Measurements from ENCODE around the gene MITF. TPM values are rescaled to one million over a fixed set of nuclear protein-coding genes. Genes with fewer than 3 reads are reported as not detected.

The MITF gene
- polyA plus RNA-seq, 4 donors: 0.22 to 2.2 (median 1.6) TPM

GRCh38 chr3:69890691-69891090 is 151.4 kb downstream of the MITF start:
- Histone ChIP-seq H3K9me3 (ENCODE audit: control insufficient read depth in 2 of 2, insufficient read depth in 1 of 2, low read depth in 1 of 2, low read length in 1 of 2) (no peaks in the 10 kb centered on the region), H3K36me3 (ENCODE audit: control insufficient read depth in 3 of 3, insufficient read depth in 2 of 3, low read depth in 1 of 3, low read length in 3 of 3) (no peaks in the 10 kb centered on the region), H3K27me3 (ENCODE audit: control insufficient read depth in 3 of 3, insufficient read depth in 3 of 3, low read length in 3 of 3) (no peaks in the 10 kb centered on the region), H3K4me1 (ENCODE audit: control insufficient read depth in 3 of 3, insufficient read depth in 2 of 3, low read depth in 1 of 3, low read length in 2 of 3) (no peaks in the 10 kb centered on the region), H3K27ac (ENCODE audit: low read depth in 1 of 3, low read length in 2 of 3) (no peak overlapping the region), H3K4me3 (ENCODE audit: low read depth in 1 of 3, low read length in 3 of 3) (no peak overlapping the region)
- FAIRE-seq (peak; percentile 36), DNase-seq (no peak)
- WGBS, 3 donors: 82 to 86% (median 84%) methylated on average over 2 of the region's 2 CpGs

- H3K4me1 ChIP-seq (ENCODE audit: control insufficient read depth in 3 of 3, insufficient read depth in 2 of 3, low read depth in 1 of 3, low read length in 2 of 3): no peaks in the 10 kb centered on the region
- WGBS, 3 donors: 65 to 90% (median 79%) methylated on average over 4 of the region's 4 CpGs
- no peak for DNase-seq
- H3K36me3 ChIP-seq (ENCODE audit: control insufficient read depth in 3 of 3, insufficient read depth in 2 of 3, low read depth in 1 of 3, low read length in 3 of 3): no peaks in the 10 kb centered on the region
- no peak for FAIRE-seq
- no peaks in the 10 kb centered on the region for H3K9me3 ChIP-seq (ENCODE audit: control insufficient read depth in 2 of 2, insufficient read depth in 1 of 2, low read depth in 1 of 2, low read length in 1 of 2)
- no peak overlapping the region for H3K27ac ChIP-seq (ENCODE audit: low read depth in 1 of 3, low read length in 2 of 3)
- H3K27me3 ChIP-seq (ENCODE audit: control insufficient read depth in 3 of 3, insufficient read depth in 3 of 3, low read length in 3 of 3): no peaks in the 10 kb centered on the region
- H3K4me3 ChIP-seq (ENCODE audit: low read depth in 1 of 3, low read length in 3 of 3): no peak overlapping the region
These were observed 153.4 kb downstream of the MITF start for GRCh38 chr3:69892706-69893105.

GRCh38 chr3:69893274-69893673 is 154.0 kb downstream of the MITF start:
- no peaks in the 10 kb centered on the region for H3K9me3 ChIP-seq (ENCODE audit: control insufficient read depth in 2 of 2, insufficient read depth in 1 of 2, low read depth in 1 of 2, low read length in 1 of 2)
- H3K27ac ChIP-seq (ENCODE audit: low read depth in 1 of 3, low read length in 2 of 3): no peak overlapping the region
- H3K36me3 ChIP-seq (ENCODE audit: control insufficient read depth in 3 of 3, insufficient read depth in 2 of 3, low read depth in 1 of 3, low read length in 3 of 3): no peaks in the 10 kb centered on the region
- FAIRE-seq (no peak), DNase-seq (no peak)
- WGBS, 3 donors: 29 to 61% (median 47%) methylated on average over 4 of the region's 4 CpGs
- no peak overlapping the region for H3K4me3 ChIP-seq (ENCODE audit: low read depth in 1 of 3, low read length in 3 of 3)
- no peaks in the 10 kb centered on the region for H3K4me1 ChIP-seq (ENCODE audit: control insufficient read depth in 3 of 3, insufficient read depth in 2 of 3, low read depth in 1 of 3, low read length in 2 of 3)
- H3K27me3 ChIP-seq (ENCODE audit: control insufficient read depth in 3 of 3, insufficient read depth in 3 of 3, low read length in 3 of 3): no peaks in the 10 kb centered on the region

GRCh38 chr3:69896095-69896494 is 156.8 kb downstream of the MITF start:
- 61 to 71% (median 68%) methylated on average over 1 of the region's 1 CpG for WGBS, 3 donors
- Histone ChIP-seq H3K9me3 (ENCODE audit: control insufficient read depth in 2 of 2, insufficient read depth in 1 of 2, low read depth in 1 of 2, low read length in 1 of 2) (no peaks in the 10 kb centered on the region), H3K4me3 (ENCODE audit: low read depth in 1 of 3, low read length in 3 of 3) (no peak overlapping the region), H3K27ac (ENCODE audit: low read depth in 1 of 3, low read length in 2 of 3) (no peak overlapping the region), H3K36me3 (ENCODE audit: control insufficient read depth in 3 of 3, insufficient read depth in 2 of 3, low read depth in 1 of 3, low read length in 3 of 3) (no peaks in the 10 kb centered on the region), H3K27me3 (ENCODE audit: control insufficient read depth in 3 of 3, insufficient read depth in 3 of 3, low read length in 3 of 3) (no peaks in the 10 kb centered on the region), H3K4me1 (ENCODE audit: control insufficient read depth in 3 of 3, insufficient read depth in 2 of 3, low read depth in 1 of 3, low read length in 2 of 3) (no peaks in the 10 kb centered on the region)
- DNase-seq (no peak), FAIRE-seq (no peak)

GRCh38 chr3:69900331-69900730 is 161.1 kb downstream of the MITF start:
- H3K9me3 ChIP-seq (ENCODE audit: control insufficient read depth in 2 of 2, insufficient read depth in 1 of 2, low read depth in 1 of 2, low read length in 1 of 2): no peaks in the 10 kb centered on the region
- H3K36me3 ChIP-seq (ENCODE audit: control insufficient read depth in 3 of 3, insufficient read depth in 2 of 3, low read depth in 1 of 3, low read length in 3 of 3): no peaks in the 10 kb centered on the region
- H3K4me3 ChIP-seq (ENCODE audit: low read depth in 1 of 3, low read length in 3 of 3): no peak overlapping the region
- no peak for FAIRE-seq
- DNase-seq: no peak
- WGBS, 3 donors: 53 to 82% (median 65%) methylated on average over 1 of the region's 1 CpG
- H3K27ac ChIP-seq (ENCODE audit: low read depth in 1 of 3, low read length in 2 of 3): no peak overlapping the region
- H3K4me1 ChIP-seq (ENCODE audit: control insufficient read depth in 3 of 3, insufficient read depth in 2 of 3, low read depth in 1 of 3, low read length in 2 of 3): no peaks in the 10 kb centered on the region
- no peaks in the 10 kb centered on the region for H3K27me3 ChIP-seq (ENCODE audit: control insufficient read depth in 3 of 3, insufficient read depth in 3 of 3, low read length in 3 of 3)

- Histone ChIP-seq H3K36me3 (ENCODE audit: control insufficient read depth in 3 of 3, insufficient read depth in 2 of 3, low read depth in 1 of 3, low read length in 3 of 3) (no peaks in the 10 kb centered on the region), H3K9me3 (ENCODE audit: control insufficient read depth in 2 of 2, insufficient read depth in 1 of 2, low read depth in 1 of 2, low read length in 1 of 2) (no peaks in the 10 kb centered on the region), H3K27ac (ENCODE audit: low read depth in 1 of 3, low read length in 2 of 3) (no peak overlapping the region), H3K4me1 (ENCODE audit: control insufficient read depth in 3 of 3, insufficient read depth in 2 of 3, low read depth in 1 of 3, low read length in 2 of 3) (no peaks in the 10 kb centered on the region), H3K4me3 (ENCODE audit: low read depth in 1 of 3, low read length in 3 of 3) (no peak overlapping the region), H3K27me3 (ENCODE audit: control insufficient read depth in 3 of 3, insufficient read depth in 3 of 3, low read length in 3 of 3) (no peaks in the 10 kb centered on the region)
- no peak for FAIRE-seq
- 96 to 100% (median 99%) methylated on average over 1 of the region's 1 CpG for WGBS, 3 donors
- DNase-seq: no peak
These were observed 162.5 kb downstream of the MITF start for GRCh38 chr3:69901802-69902201.

GRCh38 chr3:69902386-69902785 is 163.1 kb downstream of the MITF start:
- WGBS, 3 donors: 82 to 90% (median 84%) methylated on average over 1 of the region's 1 CpG
- H3K4me3 ChIP-seq (ENCODE audit: low read depth in 1 of 3, low read length in 3 of 3): no peak overlapping the region
- no peaks in the 10 kb centered on the region for H3K27me3 ChIP-seq (ENCODE audit: control insufficient read depth in 3 of 3, insufficient read depth in 3 of 3, low read length in 3 of 3)
- H3K36me3 ChIP-seq (ENCODE audit: control insufficient read depth in 3 of 3, insufficient read depth in 2 of 3, low read depth in 1 of 3, low read length in 3 of 3): no peaks in the 10 kb centered on the region
- DNase-seq (no peak), FAIRE-seq (no peak)
- H3K9me3 ChIP-seq (ENCODE audit: control insufficient read depth in 2 of 2, insufficient read depth in 1 of 2, low read depth in 1 of 2, low read length in 1 of 2): no peaks in the 10 kb centered on the region
- no peak overlapping the region for H3K27ac ChIP-seq (ENCODE audit: low read depth in 1 of 3, low read length in 2 of 3)
- peaks cover 0 to under 1% (median 0%) of the 10 kb centered on the region in 3 donors for H3K4me1 ChIP-seq (ENCODE audit: control insufficient read depth in 3 of 3, insufficient read depth in 2 of 3, low read depth in 1 of 3, low read length in 2 of 3)

- no peaks in the 10 kb centered on the region for H3K27me3 ChIP-seq (ENCODE audit: control insufficient read depth in 3 of 3, insufficient read depth in 3 of 3, low read length in 3 of 3)
- peaks cover 0 to 4% of the 10 kb centered on the region in 2 donors for H3K9me3 ChIP-seq (ENCODE audit: control insufficient read depth in 2 of 2, insufficient read depth in 1 of 2, low read depth in 1 of 2, low read length in 1 of 2)
- H3K36me3 ChIP-seq (ENCODE audit: control insufficient read depth in 3 of 3, insufficient read depth in 2 of 3, low read depth in 1 of 3, low read length in 3 of 3): no peaks in the 10 kb centered on the region
- WGBS, 3 donors: 83 to 94% (median 86%) methylated on average over 2 of the region's 2 CpGs
- peaks cover 0 to 4% (median 0%) of the 10 kb centered on the region in 3 donors for H3K4me1 ChIP-seq (ENCODE audit: control insufficient read depth in 3 of 3, insufficient read depth in 2 of 3, low read depth in 1 of 3, low read length in 2 of 3)
- no peak overlapping the region for H3K4me3 ChIP-seq (ENCODE audit: low read depth in 1 of 3, low read length in 3 of 3)
- DNase-seq (no peak), FAIRE-seq (no peak)
- no peak overlapping the region for H3K27ac ChIP-seq (ENCODE audit: low read depth in 1 of 3, low read length in 2 of 3)
These were observed 167.2 kb downstream of the MITF start for GRCh38 chr3:69906351-69906966.

GRCh38 chr3:69907554-69907953 is 168.3 kb downstream of the MITF start:
- Histone ChIP-seq H3K27ac (ENCODE audit: low read depth in 1 of 3, low read length in 2 of 3) (no peak overlapping the region), H3K9me3 (ENCODE audit: control insufficient read depth in 2 of 2, insufficient read depth in 1 of 2, low read depth in 1 of 2, low read length in 1 of 2) (peaks cover 0 to 4% of the 10 kb centered on the region in 2 donors), H3K4me3 (ENCODE audit: low read depth in 1 of 3, low read length in 3 of 3) (no peak overlapping the region), H3K27me3 (ENCODE audit: control insufficient read depth in 3 of 3, insufficient read depth in 3 of 3, low read length in 3 of 3) (no peaks in the 10 kb centered on the region), H3K36me3 (ENCODE audit: control insufficient read depth in 3 of 3, insufficient read depth in 2 of 3, low read depth in 1 of 3, low read length in 3 of 3) (no peaks in the 10 kb centered on the region), H3K4me1 (ENCODE audit: control insufficient read depth in 3 of 3, insufficient read depth in 2 of 3, low read depth in 1 of 3, low read length in 2 of 3) (peaks cover 0 to 4% (median 0%) of the 10 kb centered on the region in 3 donors)
- DNase-seq: no peak
- no peak for FAIRE-seq
- 70 to 91% (median 90%) methylated on average over 1 of the region's 1 CpG for WGBS, 3 donors
